A549 treated with AZD2906 at 1 μM for 4 hours (cell line): ENCODE results near the gene GRIN2C. TPM values are rescaled to one million over a fixed set of nuclear protein-coding genes. Genes with fewer than 3 reads are reported as not detected.

ENCODE experiments used
- total RNA-seq: library from RNA; stranded (reverse); fragments of 200-300 nt; extraction: Qiagen RNA extraction; gene quantifications from 5 replicates; pipeline ENCODE4 v1.2.3, GENCODE V29; 2022

The GRIN2C gene
- total RNA-seq: 0.11 to 0.43 TPM (median 0.23 TPM) in 5 replicates

DNA sequence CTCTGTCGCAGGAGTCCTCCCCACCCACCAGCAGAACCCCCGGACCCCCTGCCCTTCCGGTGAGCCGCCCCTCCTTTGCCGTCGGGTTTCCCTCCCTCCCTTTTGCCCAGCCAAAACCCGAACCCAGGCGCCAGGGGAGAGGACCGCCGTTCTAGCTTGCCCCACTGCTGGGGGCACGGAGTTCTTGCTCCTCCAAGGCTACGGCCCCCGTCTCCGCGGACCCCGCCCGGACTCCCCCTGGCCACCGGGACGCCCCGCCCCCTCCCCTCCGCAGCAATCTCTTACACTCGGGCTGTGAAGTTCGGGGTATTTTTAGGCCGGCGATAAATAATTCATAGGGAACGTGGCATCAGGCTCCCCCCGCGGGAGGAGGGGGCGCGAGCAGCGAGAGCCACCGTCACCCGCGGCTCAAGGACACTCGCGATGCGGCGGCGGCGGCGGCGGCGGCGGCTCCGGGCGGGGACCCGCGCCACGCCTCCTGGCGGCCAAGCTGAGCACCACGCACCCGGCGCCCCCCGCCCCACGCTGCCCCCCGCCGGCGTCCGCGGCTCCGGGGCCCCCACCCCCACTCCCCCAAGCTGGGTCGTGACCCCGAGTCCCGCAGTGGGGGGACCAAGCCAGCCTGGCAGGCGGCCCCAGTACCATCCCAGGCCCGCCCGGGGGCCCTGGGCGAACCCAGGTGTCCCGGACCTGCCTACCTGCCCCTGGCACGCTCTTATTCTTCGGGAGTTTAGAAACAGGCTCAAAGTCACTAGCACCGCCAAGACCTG lies at the start of gene GRIN2C:
TSS of gene GRIN2C (minus strand) at position 427 of the 770 bp plus-strand sequence. CDS start 4,793 bp downstream, outside the sequence.

DNA sequence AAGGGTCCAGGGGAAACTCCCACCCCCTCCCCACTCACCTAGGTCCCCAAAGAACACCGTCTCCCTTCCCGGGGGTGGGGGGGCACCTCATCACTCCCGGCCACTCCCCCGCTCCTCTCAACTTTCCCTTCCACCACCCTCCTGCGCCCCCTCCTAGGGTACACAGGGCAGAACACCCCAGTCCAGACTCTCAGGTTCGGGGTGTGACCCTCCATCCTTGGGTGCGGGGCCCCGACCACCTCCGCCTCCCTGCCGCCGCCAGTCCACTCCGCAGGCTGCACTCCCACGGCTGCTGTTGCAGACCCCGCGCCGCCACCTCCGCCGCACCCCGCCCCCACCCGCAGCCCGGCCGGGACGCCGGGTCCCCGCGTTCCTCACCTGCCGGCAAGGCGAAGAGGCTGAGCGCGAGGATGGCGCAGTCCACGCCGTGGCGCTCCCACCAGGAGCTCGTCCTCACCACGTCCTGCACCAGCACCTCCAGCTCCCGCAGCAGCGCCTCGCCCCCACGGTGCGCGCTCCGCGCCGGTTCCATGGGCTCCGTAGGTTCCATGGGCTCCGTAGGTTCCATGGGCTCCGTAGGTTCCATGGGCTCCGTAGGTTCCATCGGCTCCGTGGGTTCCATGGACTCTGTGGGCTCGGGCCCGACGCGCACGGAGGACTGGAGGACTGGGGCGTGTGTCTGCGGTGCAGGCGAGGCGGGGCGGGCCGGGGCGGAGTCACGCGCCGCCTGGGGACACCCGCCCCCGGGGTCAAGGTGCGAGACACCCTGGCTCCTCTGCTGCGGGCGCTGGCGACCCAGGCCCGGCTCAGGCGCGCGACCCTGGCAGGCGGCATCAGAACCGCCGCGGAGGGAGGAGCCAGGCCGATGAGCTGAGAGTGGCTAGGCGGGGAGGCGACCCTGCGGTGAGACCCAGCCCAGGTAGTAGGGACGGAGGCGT lies 33.6 kb upstream of the GRIN2C start, which contains the start of gene FADS6:
TSS of gene FADS6 (minus strand) at position 660 of the 938 bp plus-strand sequence. CDS start at position 622, 38 bp downstream.

DNA sequence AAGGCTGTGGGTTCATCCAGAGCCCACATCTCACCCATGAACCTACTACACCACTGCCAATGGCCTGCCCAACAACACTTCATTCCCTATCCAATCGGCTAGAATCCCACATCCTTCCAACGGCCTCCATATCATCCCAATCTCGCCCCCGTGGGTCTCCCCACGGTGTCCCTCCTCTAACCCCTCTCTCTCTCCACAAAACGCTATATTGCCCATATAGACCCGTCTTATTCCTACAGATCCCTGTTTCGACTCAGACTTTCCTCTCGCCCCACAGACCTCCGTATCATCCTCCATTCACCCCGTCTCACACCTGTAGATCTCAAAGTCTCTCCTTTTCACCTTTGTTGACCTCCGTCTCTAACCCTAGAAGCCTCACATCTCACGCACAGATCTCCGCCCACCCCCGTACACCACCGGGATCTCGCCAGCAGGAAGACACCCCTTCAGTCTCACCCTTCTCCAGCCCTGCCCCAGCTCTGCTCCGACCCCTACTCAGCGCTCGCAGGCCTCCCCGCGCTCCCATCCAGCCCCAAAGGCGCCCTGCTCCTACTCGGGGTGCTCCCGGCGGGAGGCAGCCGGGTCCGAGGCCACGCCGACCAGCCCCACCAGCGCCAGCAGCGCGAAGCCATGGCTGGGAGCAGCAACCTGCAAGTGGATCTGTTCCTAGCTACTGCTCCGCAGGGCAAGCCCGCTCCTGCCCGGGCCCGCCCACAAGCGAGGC lies 12.8 kb upstream of the GRIN2C start, which contains the start of gene FDXR:
TSS of gene FDXR (minus strand) at position 682 of the 724 bp plus-strand sequence. CDS start at position 632, 50 bp downstream.

Other genes starting within 250 kb of the GRIN2C start
- not detected in 5 replicates for gene CD300E, start 236.1 kb downstream of the GRIN2C start, total RNA-seq
- not detected in 5 replicates for gene CD300LF, start 147.0 kb downstream of the GRIN2C start, total RNA-seq
- gene RAB37, start 122.6 kb downstream of the GRIN2C start, total RNA-seq: 0.87 to 1.4 TPM (median 1.2 TPM) in 5 replicates
- 35.6 to 44.7 TPM (median 41.4 TPM) in 5 replicates for gene NHERF1, start 111.3 kb downstream of the GRIN2C start, total RNA-seq
- gene NAT9, start 83.5 kb downstream of the GRIN2C start, total RNA-seq: 48.3 to 56.2 TPM (median 54.1 TPM) in 5 replicates
- 51.5 to 73.4 TPM (median 61.4 TPM) in 5 replicates for gene FDXR, start 13.1 kb upstream of the GRIN2C start, total RNA-seq
- not detected in 5 replicates for gene FADS6, start 33.7 kb upstream of the GRIN2C start, total RNA-seq
- 0.06 to 0.13 TPM (median 0.11 TPM) in 5 replicates for gene USH1G, start 63.4 kb upstream of the GRIN2C start, total RNA-seq
- 0.05 to 0.06 TPM in 2 of 5 replicates, not detected in the others for gene OTOP2, start 64.4 kb upstream of the GRIN2C start, total RNA-seq
- not detected in 5 replicates for gene OTOP3, start 76.0 kb upstream of the GRIN2C start, total RNA-seq
- gene HID1, start 112.9 kb upstream of the GRIN2C start, total RNA-seq: 13.2 to 20.3 TPM (median 19.5 TPM) in 5 replicates
- 72.0 to 93.7 TPM (median 89.5 TPM) in 5 replicates for gene CDR2L, start 127.7 kb upstream of the GRIN2C start, total RNA-seq
- gene MRPL58, start 152.8 kb upstream of the GRIN2C start, total RNA-seq: 69.5 to 86.3 TPM (median 76.3 TPM) in 5 replicates
- gene ATP5PD, start 187.1 kb upstream of the GRIN2C start, total RNA-seq: 481 to 554 TPM (median 491 TPM) in 5 replicates
- gene KCTD2, start 187.3 kb upstream of the GRIN2C start, total RNA-seq: 30.4 to 32.3 TPM (median 30.9 TPM) in 5 replicates
- 23.0 to 32.9 TPM (median 30.2 TPM) in 5 replicates for gene SLC16A5, start 228.1 kb upstream of the GRIN2C start, total RNA-seq